ENCODE measurements around the gene CGNL1. TPM values are rescaled to one million over a fixed set of nuclear protein-coding genes. Genes with fewer than 3 reads are reported as not detected.

Gene CGNL1
- total RNA-seq (2022; extraction: Qiagen RNA extraction; ENCODE audit: low read depth), result 1.4 to 1.6 TPM (median 1.5 TPM) in 5 replicates

DNA sequence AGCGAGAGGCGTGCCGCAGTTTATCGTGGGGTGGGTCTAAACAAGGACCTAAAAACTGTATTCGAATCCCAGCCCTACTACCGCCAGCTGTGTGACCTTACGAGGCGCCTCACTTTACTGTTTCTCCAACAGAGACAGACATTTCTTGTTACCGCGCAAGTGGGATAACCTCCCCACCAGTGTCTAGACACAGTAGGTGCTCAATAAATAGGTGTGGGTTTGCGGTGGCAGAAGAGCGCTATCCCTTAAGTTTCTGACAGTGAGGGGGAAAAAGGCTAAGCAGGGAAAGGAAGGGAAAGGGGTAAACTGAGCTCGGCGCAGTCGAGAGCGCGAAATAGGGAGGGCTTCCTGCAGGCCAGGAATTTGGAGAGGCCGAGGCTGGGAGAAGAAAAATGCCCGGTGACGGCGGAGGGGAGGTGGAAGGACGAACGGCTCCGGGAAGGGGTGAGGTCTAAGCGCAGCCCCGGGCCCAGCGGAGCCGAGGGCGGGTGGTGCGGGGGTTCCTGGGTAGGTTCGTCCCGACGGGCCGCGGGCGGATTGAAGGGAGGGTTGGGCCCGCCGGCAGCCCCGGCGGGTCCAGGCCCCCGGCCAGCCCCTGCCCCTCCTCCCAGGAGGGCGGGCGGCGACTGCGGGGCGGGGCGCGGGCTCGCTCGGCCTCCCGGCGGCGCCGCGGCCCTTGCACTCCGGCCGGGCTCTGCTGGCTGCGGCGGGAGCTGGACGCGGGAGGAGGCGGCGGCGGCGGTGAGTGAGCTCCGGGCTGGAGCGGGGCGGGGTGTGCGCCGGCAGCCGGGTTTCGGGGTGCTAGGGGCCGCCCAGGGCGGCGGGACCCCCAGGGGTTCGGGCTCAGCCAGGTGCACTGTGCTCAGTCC is at the start of gene CGNL1:
Gene CGNL1 (plus strand): TSS at position 679 of the 869 bp plus-strand sequence. CDS start 61,495 bp downstream, outside the sequence.

DNA sequence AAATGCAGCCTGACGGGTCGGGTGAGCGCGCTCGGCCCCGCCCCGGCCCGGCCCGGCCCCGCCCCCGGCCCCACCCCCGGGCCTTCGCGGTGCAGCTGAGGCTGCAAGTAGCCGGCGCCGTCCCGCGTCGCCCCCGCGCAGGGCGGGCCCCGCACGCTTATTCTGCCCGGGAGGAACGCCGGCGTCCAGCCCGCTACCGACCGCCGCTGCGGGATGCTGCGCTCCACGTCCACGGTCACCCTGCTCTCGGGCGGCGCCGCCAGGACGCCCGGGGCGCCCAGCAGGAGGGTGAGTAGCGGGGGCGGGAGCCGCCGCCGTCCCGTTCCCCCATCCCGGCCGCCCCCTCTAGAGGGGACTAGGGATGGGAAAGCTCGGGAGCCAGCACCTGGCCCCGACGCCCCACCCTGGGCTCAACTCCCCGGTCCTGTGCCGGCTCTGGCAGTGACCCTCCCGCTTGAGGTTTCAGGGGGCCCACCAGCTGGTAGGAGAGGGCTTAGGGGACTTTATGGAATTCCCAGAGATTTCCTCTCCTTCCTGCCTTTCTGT is 215.6 kb downstream of the CGNL1 start, which contains the start of gene MYZAP:
Gene MYZAP (plus strand): TSS at position 83 of the 546 bp plus-strand sequence. CDS start 131 bp downstream, at position 214.

Other genes starting within 250 kb of the CGNL1 start
- 0.66 to 1.7 TPM (median 1.5 TPM) in 5 replicates for gene MYZAP, start 215.4 kb downstream of the CGNL1 start, total RNA-seq (2022; extraction: Qiagen RNA extraction; ENCODE audit: low read depth)